ENCODE measurements around the gene NDUFAF8. TPM values are rescaled to one million over a fixed set of nuclear protein-coding genes. Genes with fewer than 3 reads are reported as not detected.

NDUFAF8 gene
- total RNA-seq, 1 experiment from 2014 or later: 60.1 TPM

DNA sequence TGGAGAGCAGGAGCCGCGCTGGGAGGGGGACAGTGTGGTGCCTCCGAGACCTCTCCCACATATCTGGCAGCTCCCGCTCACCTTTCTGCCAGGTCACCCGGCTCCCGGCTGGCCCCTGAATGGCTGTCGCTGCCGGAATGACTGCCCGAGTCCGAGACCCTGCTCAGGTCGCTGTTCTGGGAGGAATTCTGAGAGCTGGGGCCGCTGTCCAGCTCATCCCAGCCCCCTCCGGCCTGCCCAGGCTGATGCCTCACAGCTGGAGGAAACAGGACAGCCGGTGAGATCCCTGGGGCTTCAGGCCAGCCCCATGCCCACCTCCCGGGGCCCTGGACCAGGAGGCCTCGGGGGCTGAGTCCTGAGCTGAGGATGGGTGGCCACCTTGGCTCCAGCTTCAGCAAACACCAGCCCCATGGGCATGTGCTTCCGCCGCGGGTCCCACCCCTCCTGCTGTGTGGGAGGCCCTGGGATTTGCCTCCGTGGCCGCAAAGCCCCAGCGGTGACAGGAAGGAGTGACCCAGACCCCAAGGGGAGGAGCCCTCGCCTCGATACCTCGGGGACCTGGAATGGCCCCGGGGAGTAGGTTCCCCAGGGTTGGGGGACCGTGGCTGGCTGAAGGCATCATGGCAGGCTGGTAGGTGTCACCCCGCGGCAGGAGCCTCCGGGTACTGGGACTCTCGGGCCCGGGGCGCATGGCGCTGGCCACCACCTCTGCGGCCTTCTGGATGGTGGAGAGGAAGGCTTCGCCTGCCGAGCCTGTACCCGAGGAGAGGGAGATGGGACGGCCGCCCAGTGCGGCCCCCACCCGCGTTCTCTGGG, 7.1 kb upstream of the NDUFAF8 start:
- H3K27ac ChIP-seq (ENCODE audit: insufficient read length, low read depth, low read length): no peak overlapping the region
- Mint-ChIP-seq H3K27me3 (ENCODE audit: low read depth) (no peaks in the 10 kb centered on the region), H3K4me1 (no peaks in the 10 kb centered on the region), H3K27ac (no peak overlapping the region), H3K9me3 (no peaks in the 10 kb centered on the region), H3K4me3 (no peak overlapping the region), H3K36me3 (ENCODE audit: insufficient read depth in 1 of 3, low read depth in 3 of 3) (peaks cover 11 to 18% (median 14%) of the 10 kb centered on the region in 3 experiments)
- H3K79me1 ChIP-seq (ENCODE audit: insufficient read depth, low read depth, low read length, poor library complexity, severe bottlenecking): no peaks in the 10 kb centered on the region
- H3K79me2 ChIP-seq (ENCODE audit: insufficient read depth, low read length): no peaks in the 10 kb centered on the region
- no peak overlapping the region for H2BK5ac ChIP-seq (ENCODE audit: insufficient read length, low read length)
- no peak overlapping the region for H2BK20ac ChIP-seq (ENCODE audit: low read depth, low read length, poor library complexity, severe bottlenecking)
- H3K4me1 ChIP-seq (ENCODE audit: insufficient read depth, low read length): no peaks in the 10 kb centered on the region
- no peak overlapping the region for H2AFZ ChIP-seq (ENCODE audit: low read length)
- H2BK120ac ChIP-seq (ENCODE audit: low read depth, low read length, poor library complexity, severe bottlenecking): no peak overlapping the region
- H2BK12ac ChIP-seq (ENCODE audit: insufficient read length, low read depth, low read length): no peak overlapping the region
- no peak overlapping the region for H3K9ac ChIP-seq (ENCODE audit: extremely low read depth, insufficient read length, low read length)
- H3K14ac ChIP-seq (ENCODE audit: insufficient read depth, low read length): no peak overlapping the region
- TF ChIP-seq, protein P1, sequence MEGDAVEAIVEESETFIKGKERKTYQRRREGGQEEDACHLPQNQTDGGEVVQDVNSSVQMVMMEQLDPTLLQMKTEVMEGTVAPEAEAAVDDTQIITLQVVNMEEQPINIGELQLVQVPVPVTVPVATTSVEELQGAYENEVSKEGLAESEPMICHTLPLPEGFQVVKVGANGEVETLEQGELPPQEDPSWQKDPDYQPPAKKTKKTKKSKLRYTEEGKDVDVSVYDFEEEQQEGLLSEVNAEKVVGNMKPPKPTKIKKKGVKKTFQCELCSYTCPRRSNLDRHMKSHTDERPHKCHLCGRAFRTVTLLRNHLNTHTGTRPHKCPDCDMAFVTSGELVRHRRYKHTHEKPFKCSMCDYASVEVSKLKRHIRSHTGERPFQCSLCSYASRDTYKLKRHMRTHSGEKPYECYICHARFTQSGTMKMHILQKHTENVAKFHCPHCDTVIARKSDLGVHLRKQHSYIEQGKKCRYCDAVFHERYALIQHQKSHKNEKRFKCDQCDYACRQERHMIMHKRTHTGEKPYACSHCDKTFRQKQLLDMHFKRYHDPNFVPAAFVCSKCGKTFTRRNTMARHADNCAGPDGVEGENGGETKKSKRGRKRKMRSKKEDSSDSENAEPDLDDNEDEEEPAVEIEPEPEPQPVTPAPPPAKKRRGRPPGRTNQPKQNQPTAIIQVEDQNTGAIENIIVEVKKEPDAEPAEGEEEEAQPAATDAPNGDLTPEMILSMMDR (conservative IDR thresholded peaks at IDR 0.05): no peak
- no peak overlapping the region for H4K91ac ChIP-seq (ENCODE audit: insufficient read length, low read depth, low read length)
- no peak overlapping the region for H2AK5ac ChIP-seq (ENCODE audit: insufficient read length, low read length)
- no peak overlapping the region for H3K4me2 ChIP-seq (ENCODE audit: insufficient read depth, insufficient read length, low read length)
- H3K4ac ChIP-seq (ENCODE audit: low read depth, low read length): no peak overlapping the region
- no peak overlapping the region for H3K56ac ChIP-seq (ENCODE audit: insufficient read length, low read depth, low read length)
- H4K5ac ChIP-seq (ENCODE audit: insufficient read length, low read depth, low read length): no peak overlapping the region
- H3K9me3 ChIP-seq (ENCODE audit: control insufficient read depth, low read depth, low read length): no peaks in the 10 kb centered on the region
- peaks cover 2% of the 10 kb centered on the region for H4K20me1 ChIP-seq (ENCODE audit: control insufficient read depth, insufficient read depth, insufficient read length)
- H3T11ph ChIP-seq (ENCODE audit: low read length): no peak overlapping the region
- no CpG with 5 or more reads among the region's 43 CpGs for WGBS (ENCODE audit: extremely low coverage, insufficient read length, low lambda C conversion rate)
- no peak for DNase-seq
- no peaks in the 10 kb centered on the region for H3K27me3 ChIP-seq (ENCODE audit: insufficient read depth, low read length)
- H4K8ac ChIP-seq (replicated peaks; ENCODE audit: insufficient read length, low read depth, low read length): no peak overlapping the region
- no peaks in the 10 kb centered on the region for H3K23me2 ChIP-seq (ENCODE audit: insufficient read length, low read depth, low read length, poor library complexity, severe bottlenecking)
- no peak overlapping the region for H3K23ac ChIP-seq (ENCODE audit: insufficient read length, low read depth, low read length)
- no peak overlapping the region for H2BK15ac ChIP-seq (ENCODE audit: low read depth, low read length)
- no peak overlapping the region for H3K18ac ChIP-seq (ENCODE audit: insufficient read length, low read depth, low read length)
